Neural progenitor cell (in vitro differentiated cells): ENCODE measurements around the gene GIT2.

Experiments
- EZH2 ChIP-seq: fragments of 200-600 bp; sonication (generic); IDR thresholded peaks from 2 replicates; pipeline ENCODE4 v1.6.1; 2017; ENCODE audit warnings: antibody characterized with exemption, mild to moderate bottlenecking, moderate library complexity
- TF ChIP-seq, protein P1 (sequence below): fragments of 200-600 bp; sonication (generic); IDR thresholded peaks from 2 replicates; pipeline ENCODE4 v1.5.1; 2017; ENCODE audit warnings: antibody characterized with exemption, mild to moderate bottlenecking

DNA sequence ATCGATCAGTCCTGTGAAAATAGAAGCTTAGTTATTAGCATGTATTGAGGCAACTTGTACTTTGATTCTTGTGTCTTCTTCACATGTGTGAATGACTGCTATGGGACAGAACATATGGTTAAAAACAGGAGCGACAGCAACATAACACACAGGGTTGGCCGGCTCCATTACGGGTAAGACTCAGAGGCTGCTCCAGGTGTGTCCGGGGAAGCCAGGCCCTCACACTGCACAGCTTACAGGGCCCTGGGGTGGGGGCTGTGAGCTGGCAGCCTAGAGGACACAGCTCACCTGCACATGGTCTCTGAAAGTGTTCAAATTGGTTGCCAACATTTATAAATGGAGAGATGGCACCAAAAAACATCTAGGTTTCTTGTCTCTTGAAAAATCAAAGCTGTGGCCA lies 65.0 kb downstream of the GIT2 start:
- TF ChIP-seq, protein P1, sequence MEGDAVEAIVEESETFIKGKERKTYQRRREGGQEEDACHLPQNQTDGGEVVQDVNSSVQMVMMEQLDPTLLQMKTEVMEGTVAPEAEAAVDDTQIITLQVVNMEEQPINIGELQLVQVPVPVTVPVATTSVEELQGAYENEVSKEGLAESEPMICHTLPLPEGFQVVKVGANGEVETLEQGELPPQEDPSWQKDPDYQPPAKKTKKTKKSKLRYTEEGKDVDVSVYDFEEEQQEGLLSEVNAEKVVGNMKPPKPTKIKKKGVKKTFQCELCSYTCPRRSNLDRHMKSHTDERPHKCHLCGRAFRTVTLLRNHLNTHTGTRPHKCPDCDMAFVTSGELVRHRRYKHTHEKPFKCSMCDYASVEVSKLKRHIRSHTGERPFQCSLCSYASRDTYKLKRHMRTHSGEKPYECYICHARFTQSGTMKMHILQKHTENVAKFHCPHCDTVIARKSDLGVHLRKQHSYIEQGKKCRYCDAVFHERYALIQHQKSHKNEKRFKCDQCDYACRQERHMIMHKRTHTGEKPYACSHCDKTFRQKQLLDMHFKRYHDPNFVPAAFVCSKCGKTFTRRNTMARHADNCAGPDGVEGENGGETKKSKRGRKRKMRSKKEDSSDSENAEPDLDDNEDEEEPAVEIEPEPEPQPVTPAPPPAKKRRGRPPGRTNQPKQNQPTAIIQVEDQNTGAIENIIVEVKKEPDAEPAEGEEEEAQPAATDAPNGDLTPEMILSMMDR = no peak
- no peak for TF ChIP-seq EZH2
